SIG-M5 (cell line): ENCODE results near the gene PPM1D.
A peak's percentile ranks its signal among the peaks of the same experiment; 100 is the strongest.
"Not testable (repeated sequence)": the region's sequence is repeated elsewhere in the genome, so short reads cannot be mapped to it uniquely, and the experiment has no call there.

Experiments used
- DNase-seq: peaks from one replicate; lab custom pipeline; 2025; lab: John Stamatoyannopoulos, UW

PPM1D gene

DNA sequence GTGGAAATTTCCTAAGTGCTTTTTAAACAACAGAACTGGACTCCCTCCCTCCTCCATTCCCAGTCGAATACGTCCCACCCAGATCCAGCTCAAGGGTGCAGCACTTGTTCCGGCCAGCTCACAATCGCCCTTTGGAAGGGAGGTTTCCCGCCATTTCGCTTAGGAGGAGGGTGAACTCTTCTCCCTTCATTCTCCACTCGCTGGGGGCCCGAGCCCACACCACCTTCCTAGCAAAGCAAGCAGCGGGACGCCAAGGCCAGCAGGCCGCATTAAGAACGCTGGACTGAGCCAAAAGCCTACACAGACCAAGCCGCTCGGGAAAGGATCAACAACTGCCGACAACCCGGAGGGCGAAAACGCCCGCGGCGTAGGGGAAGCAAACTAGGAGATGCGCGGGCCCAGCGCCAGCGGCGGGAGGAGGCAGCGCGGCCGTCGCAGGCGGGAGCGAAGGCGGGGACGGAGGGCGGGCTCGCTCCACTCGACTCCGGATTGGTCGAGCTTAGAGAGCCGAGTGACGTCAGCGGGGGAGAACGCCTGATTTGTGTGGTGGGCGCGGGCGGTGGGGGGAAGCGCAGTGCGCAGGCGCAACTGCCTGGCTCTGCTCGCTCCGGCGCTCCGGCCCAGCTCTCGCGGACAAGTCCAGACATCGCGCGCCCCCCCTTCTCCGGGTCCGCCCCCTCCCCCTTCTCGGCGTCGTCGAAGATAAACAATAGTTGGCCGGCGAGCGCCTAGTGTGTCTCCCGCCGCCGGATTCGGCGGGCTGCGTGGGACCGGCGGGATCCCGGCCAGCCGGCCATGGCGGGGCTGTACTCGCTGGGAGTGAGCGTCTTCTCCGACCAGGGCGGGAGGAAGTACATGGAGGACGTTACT lies at the start of gene PPM1D:
Gene PPM1D (plus strand): TSS at position 574 of the 870 bp plus-strand sequence. CDS start 222 bp downstream, at position 796.
- peak; percentile 70 for DNase-seq

DNA sequence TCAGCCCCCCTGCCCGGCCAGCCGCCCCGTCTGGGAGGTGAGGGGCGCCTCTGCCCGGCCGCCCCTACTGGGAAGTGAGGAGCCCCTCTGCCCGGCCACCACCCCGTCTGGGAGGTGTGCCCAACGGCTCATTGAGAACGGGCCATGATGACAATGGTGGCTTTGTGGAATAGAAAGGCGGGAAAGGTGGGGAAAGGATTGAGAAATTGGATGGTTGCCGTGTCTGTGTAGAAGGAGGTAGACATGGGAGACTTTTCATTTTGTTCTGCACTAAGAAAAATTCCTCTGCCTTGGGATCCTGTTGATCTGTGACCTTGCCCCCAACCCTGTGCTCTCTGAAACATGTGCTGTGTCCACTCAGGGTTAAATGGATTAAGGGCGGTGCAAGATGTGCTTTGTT lies 47.7 kb upstream of the PPM1D start:
- DNase-seq = not testable (repeated sequence)

DNA sequence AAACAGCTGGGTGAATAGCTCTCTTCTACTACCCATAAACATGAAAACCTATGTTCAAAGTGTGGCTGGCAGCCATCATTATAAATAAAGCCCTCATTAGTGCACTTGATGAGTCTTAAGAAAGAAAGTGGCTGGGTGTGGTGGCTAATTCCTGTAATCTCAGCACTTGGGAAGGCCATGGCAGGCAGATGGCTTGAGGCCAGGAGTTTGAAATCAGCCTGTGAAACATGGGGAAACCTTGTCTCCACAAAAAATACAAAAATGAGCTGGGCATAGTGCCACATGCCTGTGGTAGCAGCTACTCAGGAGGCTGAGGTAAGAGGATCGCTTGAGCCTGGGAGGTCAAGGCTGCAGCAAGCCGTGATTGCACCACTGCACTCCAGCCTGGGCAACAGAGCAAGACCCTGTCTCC lies 45.6 kb upstream of the PPM1D start:
- DNase-seq = no peak

DNA sequence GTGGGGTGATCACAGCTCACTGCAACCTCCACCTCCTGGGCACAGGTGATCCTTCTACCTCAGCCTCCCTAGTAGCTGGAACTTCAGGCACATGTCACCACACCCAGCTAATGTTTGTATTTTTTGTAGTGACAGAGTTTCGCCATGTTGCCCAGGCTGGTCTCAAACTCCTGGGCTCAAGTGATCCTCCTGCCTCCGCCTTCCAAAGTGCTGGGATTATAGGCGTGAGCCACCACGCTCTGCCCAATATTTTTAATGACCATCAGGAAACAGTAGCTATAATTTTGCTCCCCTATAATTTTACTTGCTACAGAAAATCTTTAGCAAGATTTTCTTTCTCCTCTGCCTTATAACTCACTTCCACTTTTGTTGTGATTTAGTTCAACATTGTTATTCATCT lies 44.2 kb upstream of the PPM1D start:
- DNase-seq = no peak

DNA sequence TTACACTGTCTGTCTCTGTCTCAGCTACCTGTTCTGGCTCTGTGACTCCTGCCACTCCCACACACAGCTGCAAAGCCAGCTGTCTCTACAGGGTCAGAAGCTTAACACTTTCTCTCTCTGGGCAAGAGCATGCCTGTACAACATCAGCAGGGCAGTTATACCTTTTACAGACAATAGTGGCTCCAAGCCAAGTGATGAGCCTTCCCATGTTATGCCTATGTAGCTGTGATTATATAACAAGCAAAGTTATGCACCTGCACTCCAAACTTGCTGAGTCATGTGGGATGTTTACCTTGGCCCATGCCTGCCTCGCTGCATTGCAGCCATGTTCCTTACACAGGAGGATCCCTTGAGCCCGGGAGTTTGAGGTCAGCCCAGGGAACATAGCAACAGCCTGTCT lies 42.2 kb upstream of the PPM1D start:
- no peak for DNase-seq

DNA sequence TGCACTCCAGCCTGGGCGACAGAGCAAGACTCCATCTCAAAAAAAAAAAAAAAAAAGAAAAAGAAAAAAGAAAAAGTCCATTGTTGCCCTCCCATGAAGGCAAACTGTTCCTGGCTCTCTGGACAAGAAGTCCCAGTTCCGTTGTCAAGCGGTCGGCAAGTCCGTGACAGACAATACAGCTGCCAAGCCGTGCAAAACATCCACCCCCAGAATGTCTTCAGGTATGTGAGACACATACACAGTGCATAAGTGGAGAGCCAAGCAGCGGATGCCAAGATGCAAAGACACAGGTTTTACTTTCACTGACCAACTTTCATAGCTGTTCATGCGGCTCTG lies 40.4 kb upstream of the PPM1D start:
- DNase-seq = no peak

DNA sequence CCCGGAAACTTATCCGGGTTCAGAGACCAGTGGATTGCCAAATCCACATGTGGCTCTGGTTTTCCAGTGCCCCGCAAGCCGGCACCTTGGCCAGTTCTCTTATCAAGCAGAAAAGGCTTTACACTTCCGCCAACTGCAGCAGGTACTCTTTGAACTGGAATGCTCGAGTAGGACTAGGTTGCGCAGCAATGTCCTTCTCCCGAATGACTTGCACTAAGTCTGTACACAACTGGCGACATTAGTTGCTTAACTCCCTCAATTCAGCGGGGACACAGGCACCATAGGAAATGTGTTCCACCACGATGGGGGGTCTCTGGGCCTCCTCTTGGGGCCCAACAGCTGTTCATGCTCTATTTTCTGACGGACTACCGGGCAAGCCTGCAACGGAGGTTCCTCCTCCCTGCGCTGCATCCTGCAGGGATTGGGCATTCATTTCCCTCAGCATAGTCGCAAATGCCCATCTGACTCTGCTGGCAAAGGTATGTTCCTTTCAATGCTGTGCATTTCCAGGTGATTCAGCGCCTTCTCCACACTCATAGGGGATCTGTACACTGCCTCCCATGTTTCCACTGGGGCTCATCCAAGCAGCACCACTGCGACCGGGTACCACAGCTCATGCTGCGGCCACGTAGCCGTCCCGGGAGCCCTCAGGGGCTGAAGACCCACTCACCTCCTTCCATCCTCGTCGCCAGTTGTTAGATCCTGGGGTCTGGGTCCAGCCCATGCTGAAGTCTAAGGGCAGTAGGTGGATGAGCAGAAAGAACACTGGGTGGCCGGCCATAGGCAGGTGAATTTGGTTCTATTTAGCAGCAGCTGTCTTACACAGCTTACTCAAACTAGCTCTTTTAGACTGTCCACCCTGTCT lies 39.8 kb upstream of the PPM1D start:
- DNase-seq = no peak

DNA sequence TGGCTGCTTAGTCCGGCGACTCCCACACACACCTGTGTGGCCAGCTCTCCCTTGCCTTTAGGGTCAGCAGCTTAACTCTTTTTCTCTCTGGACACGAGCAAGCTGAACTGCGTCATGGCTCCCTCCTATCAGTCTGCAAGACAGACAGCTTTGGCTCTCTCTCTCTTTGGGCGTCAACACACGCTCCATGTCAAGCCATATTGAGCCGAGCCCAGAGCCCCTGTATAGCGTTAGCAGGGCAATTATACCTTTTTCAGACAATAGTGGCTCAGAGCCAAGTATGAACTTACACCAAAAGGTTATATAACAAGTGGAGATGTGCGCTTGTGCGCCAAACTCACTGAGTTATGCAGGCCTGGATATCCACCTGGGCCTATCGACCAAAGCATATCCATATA lies 39.1 kb upstream of the PPM1D start:
- DNase-seq = no peak

DNA sequence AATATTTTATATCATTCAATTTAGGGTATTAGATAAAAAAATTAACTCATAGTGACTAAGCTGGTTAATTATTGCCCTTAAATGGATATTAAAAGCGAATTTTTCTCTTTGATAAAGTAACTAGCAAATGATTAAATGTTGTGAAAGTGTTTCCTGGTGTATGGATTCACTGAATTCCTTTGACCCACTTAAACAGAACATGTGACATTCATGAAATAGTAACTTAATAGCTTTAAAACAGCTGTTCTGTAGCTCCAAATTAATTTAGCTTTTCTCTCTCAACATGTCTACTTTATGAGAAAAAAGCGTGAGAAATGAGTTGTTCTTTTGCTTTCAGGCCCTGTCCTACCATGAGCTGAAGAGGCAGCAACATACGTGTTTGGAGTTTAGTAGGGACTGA lies 37.6 kb upstream of the PPM1D start:
- DNase-seq = no peak

DNA sequence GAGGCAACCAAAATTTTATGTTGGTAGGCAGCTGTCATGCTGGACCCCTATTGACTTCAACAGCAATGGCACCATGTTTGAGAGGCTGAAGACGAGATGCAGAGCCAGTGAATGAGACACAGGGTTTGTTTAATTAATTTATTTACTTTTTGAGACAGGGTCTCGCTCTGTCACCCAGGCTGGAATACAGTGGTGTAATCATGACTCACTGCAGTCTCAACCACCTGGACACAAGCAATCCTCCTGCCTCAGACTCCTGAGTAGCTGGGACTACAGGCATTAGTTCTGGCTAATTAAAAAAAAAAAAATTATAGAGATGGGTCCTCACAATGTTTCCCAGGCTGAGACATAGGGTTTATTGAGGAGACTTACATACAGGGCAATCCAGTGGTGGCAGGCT lies 36.2 kb upstream of the PPM1D start:
- no peak for DNase-seq

DNA sequence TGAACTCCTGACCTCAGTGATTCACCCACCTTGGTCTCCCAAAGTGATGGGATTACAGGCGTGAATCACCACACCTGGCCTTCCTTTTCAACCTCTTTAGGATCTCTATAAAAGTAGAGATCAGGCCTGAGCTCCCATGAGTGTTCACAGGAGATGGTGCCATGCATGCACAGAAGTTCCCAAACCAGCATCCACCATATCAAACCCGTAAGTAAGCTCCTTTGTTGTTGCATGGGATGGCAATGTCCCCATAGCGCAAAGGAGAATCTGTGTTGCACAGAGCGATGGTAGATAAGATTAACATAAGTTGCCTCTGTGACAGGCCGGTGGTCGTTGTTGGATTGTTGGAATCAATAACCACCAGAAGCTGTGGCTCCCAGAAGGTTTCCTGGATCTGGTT lies 34.8 kb upstream of the PPM1D start:
- no peak for DNase-seq

DNA sequence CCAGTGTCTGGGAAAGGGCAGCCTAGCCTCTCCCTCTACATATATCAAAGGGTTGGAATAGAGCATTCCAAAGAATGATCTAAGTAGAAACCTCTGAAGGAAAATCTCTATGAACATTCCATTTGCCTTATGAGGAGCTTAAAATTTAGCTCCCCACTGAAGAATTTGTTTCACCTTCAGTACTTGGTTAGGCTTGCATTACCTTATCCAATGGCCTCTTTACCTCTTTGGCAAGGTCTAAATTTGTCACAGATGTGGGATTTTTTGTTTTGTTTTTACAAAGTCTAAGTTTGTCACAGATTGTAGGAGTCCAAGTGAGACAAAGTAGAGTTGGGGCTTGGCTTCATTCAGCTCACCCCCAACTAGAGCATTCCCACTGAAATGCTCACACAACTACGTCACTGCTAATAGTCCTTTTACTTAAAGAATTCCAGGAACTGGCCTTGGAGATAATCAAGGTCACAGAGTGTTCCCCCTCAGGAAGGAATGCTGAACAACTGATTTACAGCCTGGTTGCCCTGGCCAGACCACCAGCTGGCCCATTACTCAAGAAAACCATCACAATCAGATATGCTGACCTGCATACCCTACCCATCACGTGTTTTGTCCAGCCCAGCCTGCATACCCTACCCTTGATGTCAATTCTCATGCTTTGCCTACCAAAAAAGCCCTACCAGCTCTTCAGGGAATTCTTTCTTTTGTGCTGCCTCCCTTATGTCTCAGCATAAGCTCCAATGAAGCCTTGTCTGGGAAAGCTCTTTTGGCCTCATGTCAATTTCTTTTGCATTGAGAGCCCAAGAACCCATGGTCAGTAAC lies 26.5 kb upstream of the PPM1D start:
- no peak for DNase-seq

DNA sequence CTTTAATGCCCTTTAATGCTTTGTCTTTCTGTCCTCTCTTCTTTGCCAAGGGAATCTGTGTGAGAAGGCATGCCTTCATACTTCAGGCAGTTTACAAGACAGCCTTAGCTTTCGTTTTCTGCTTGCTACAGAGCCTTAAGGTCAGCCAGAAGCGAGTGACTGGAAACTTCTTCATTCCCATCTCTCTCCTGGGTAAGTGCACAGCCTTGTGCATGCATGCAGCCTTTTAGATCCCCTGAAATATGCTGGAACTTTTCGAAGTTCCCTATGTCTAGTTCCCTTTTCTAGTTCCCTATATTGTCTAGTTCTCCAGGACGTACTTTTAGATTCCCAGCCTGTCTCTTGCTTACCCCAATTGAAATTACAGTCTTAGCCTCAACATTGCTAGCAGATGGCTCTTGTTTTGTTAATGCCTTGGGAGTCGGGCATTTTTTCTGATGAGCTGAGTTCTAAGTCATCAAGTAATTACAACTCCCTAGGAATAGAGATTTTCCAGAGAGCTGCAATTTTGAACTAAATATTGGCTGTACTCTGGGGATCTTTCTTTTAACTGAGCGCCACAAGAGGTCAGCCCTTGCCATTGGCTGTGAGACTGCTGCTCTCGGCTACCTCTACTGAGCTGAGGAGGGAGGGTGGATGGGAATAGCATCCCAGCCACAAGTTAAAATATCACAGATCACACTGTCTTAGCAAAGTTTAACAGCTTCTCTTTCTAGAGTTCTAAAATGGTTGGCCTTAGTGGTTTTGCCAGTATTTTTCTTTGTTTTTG lies 22.7 kb upstream of the PPM1D start:
- no peak for DNase-seq

DNA sequence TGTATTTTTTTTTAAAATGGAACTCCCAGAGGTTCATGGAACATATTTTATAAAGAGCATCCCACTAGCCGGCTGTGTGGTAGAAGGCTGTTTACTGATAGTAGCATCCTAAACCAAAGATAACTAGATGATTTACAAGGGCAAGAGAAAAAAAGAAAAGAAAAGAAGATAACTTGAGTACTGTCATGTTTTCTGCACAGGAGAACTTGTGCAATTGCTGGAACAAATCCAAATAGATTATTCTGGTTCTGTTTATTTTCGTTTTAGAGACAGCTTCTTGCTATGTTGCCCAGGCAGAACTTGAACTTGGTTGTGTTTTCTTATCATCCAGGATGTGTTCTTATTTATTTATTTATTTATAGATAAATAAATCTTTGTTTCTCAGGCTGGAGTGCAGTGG lies 20.9 kb upstream of the PPM1D start:
- no peak for DNase-seq

DNA sequence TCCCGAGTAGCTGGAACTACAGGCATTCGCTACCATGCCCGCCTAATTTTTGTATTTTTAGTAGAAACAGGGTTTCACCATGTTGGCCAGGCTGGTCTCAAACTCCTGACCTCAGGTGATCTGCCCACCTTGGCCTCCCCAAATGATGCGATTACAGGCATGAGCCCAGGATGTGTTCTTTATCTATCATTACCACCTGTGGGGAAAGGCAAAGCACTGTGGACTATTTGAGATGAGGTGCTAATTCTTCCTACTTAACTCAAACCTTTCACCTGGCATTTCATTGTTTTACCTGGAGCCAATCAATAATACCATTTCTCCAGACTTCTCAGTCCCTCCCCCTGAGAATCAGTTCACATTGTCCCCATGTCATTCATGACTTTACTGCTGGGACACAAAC lies 20.4 kb upstream of the PPM1D start:
- no peak for DNase-seq

DNA sequence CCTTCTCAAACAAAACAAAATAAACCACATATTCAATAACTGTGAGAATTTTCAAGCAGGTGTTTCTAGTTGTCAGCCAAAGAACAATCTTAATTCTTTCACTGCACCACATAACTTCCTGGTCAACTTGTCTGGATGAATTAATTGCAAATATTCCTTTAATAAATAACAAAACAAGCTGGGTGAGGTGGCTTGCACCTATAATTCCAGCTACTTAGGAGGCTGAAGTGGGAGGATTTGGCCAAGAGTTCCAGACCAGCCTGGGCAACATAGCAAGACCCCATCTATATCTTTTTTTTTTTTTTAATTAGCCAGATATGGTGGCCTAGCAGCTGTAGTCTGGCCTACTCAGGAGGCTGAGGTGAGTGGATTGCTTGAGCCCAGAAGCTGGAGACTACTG lies 17.0 kb upstream of the PPM1D start:
- DNase-seq = no peak

DNA sequence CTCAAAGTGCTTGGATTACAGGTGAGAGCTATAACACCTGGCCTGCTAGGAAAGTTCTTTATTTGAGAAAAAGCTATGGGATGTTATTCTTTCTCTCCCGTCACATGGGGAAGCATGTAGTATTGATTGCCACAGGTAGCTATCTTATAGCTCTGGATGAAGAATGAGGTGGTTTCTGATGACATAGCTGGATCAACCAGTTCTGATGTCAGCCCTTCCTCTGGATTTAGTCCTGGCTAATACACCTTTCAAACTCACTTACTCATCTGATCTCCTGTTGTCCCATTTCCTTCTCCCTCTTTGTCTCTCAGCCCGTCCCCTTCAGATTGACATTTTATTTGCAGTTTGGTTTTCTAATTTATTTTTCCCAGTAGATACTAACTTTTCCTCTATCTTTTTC lies 14.1 kb upstream of the PPM1D start:
- DNase-seq = no peak

DNA sequence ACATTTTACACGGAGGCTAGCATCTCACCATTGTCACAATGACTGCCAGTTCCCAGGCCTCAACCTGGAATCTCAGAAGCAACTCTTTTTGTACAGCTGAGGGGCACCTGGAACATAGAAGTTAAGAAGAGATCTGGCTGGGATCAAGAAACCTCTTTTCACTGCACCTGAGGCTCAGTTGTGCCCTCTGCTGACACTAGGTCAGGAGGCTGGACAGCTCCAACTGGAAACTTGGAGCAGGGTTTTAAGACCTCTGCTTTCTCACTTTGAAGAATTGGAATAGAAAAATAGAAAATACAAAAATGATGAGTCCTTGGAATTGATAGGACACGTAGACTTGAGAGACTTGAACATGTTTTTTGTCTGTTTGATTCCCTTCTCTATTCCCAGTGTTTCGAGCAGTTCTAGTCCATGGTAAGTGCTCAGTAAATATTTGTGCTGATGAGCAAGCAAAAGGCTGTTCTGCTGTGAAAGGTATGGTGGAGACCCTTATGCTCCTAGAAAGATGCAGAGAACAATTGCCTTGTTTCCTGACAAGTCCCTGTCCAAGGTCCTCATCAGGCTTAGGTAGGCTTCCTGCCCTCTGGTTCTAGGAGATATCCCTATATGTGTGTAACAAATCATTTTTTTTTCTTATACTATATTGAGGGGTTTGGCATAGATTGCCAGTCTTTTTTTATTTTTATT lies 13.6 kb upstream of the PPM1D start:
- DNase-seq = no peak

DNA sequence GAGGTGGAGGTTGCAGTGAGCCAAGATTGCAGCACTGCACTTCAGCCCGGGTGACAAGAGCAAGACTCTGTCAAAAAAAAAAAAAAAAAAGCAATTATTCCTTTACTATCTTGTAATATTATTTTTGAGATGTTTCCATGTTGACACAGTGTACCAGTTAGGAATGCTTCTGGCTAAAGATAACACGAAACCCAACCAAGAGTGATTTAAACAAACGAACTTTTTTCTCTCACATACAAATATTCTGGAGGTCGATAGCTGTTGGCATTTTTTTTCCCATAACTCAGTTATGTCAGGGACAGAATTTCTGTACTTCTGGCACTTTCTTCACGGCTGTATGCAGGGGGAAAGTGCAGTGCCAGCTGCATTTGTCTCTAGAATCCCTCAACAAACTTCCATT lies 9.9 kb upstream of the PPM1D start:
- DNase-seq = no peak

DNA sequence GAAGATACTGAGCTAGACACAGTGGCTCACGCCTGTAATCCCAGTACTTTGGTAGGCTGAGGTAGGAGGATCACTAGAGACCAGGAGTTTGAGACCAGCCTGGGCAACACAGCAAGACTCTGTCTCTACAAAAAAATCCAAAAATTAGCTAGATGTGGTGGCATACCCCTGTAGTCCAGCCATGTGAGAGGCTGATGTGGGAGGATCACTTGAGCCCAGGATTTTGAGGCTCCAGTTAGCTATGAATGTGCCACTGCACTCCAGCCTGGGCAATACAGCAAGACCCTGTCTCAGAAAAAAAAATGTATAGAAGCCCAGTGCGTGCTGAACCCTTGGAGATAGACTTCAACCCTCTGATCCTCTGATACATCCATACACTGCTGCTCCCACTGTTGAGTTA lies 7.2 kb upstream of the PPM1D start:
- no peak for DNase-seq

DNA sequence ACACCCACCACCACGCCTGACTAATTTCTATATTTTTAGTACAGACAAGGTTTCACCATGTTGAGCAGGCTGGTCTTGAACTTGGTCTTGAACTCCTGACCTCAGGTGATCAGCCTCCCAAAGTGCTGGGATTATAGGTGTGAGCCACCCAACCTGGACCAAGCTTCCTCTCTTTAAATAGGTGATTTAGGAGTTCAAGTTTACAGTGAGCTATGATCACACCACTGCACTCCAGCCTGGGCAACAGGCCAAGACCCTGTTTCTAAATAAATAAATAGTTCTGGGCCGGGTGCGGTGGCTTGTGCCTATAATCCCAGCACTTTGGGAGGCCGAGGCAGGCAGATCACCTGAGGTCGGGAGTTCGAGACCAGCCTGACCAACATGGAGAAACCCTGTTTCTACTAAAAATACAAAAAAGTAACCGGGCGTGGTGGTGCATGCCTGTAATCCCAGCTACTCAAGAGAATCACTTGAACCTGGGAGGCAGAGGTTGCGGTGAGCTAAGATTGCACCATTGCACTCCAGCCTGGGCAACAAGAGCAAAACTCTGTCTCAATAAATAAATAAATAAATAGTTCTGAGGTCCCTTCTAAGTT lies 6.5 kb upstream of the PPM1D start:
- DNase-seq = not testable (repeated sequence)
